ENCODE results near the gene SPATA33. TPM values are rescaled to one million over a fixed set of nuclear protein-coding genes. Genes with fewer than 3 reads are reported as not detected.

Gene SPATA33
- polyA plus RNA-seq, 1 experiment, result 2.6 TPM

- POLR2A ChIA-PET, result interaction anchor here (1.0 kb wide), 1 partner anchor 13 kb away, joined by 3 read pairs; no protein-coding TSS in a partner anchor
These were observed 36.4 kb upstream of the SPATA33 start for GRCh38 chr16:89621136-89621697.

GRCh38 chr16:89621698-89622409, 35.8 kb upstream of the SPATA33 start:
- POLR2A ChIA-PET, result interaction anchor here (0.6 kb wide), 1 partner anchor 234 kb away, joined by 8 read pairs; no protein-coding TSS in a partner anchor
- CTCF ChIA-PET, result interaction anchor here (1.1 to 2.2 kb wide), 4 partner anchors 11 to 48 kb away, joined by 3 to 10 read pairs (median 3); no protein-coding TSS in a partner anchor
- no peak overlapping the region for H3K4me3 ChIP-seq (ENCODE audit: low read depth, low read length)
- H3K36me3 ChIP-seq (ENCODE audit: control insufficient read depth, insufficient read depth, low read length), result no peaks in the 10 kb centered on the region
- DNase-seq (ENCODE audit: low read depth), result no peak
- TF ChIP-seq CTCF (IDR thresholded peaks at IDR 0.05; ENCODE audit: insufficient read depth, low read depth, low read length), result no peak
- peaks cover 10% of the 10 kb centered on the region for H3K27me3 ChIP-seq (ENCODE audit: control insufficient read depth, insufficient read depth, low read length)

More at GRCh38 chr16:89621136-89621697, 36.4 kb upstream of the SPATA33 start:
- Histone ChIP-seq H3K4me3 (ENCODE audit: low read depth, low read length) (no peak overlapping the region), H3K27me3 (ENCODE audit: control insufficient read depth, insufficient read depth, low read length) (peaks cover 10% of the 10 kb centered on the region), H3K36me3 (ENCODE audit: control insufficient read depth, insufficient read depth, low read length) (no peaks in the 10 kb centered on the region)
- no peak for DNase-seq (ENCODE audit: low read depth)
- no peak for TF ChIP-seq CTCF (IDR thresholded peaks at IDR 0.05; ENCODE audit: insufficient read depth, low read depth, low read length)
- CTCF ChIA-PET, result interaction anchor here (1.1 kb wide), 1 partner anchor 12 kb away, joined by 3 read pairs; no protein-coding TSS in a partner anchor

- no peak for TF ChIP-seq CTCF (IDR thresholded peaks at IDR 0.05; ENCODE audit: insufficient read depth, low read depth, low read length)
- no peaks in the 10 kb centered on the region for H3K36me3 ChIP-seq (ENCODE audit: control insufficient read depth, insufficient read depth, low read length)
- no peak overlapping the region for H3K4me3 ChIP-seq (ENCODE audit: low read depth, low read length)
- no peak for DNase-seq (ENCODE audit: low read depth)
- peaks cover 10% of the 10 kb centered on the region for H3K27me3 ChIP-seq (ENCODE audit: control insufficient read depth, insufficient read depth, low read length)
- POLR2A ChIA-PET, result interaction anchor here (0.6 kb wide), 1 partner anchor 34 kb away, joined by 8 read pairs; the partner anchor contains the start of genes CHMP1A and SPATA33
- CTCF ChIA-PET, result interaction anchor here (0.6 to 2.2 kb wide), 4 partner anchors 9 to 238 kb away, joined by 3 to 10 read pairs (median 6); no protein-coding TSS in a partner anchor
These were observed 34.0 kb upstream of the SPATA33 start for GRCh38 chr16:89623511-89624261.

- TF ChIP-seq CTCF (IDR thresholded peaks at IDR 0.05; ENCODE audit: insufficient read depth, low read depth, low read length), result no peak
- peaks cover 10% of the 10 kb centered on the region for H3K27me3 ChIP-seq (ENCODE audit: control insufficient read depth, insufficient read depth, low read length)
- ChIA-PET CTCF (interaction anchor here (3.5 kb wide), 1 partner anchor 10 kb away, joined by 13 read pairs; no protein-coding TSS in a partner anchor), POLR2A (no interaction called here)
- no peaks in the 10 kb centered on the region for H3K36me3 ChIP-seq (ENCODE audit: control insufficient read depth, insufficient read depth, low read length)
- no peak for DNase-seq (ENCODE audit: low read depth)
- no peak overlapping the region for H3K4me3 ChIP-seq (ENCODE audit: low read depth, low read length)
These were observed 32.6 kb upstream of the SPATA33 start for GRCh38 chr16:89624777-89625761.
